CD4-positive, alpha-beta T cell treated with Interleukin-6 for 4 hours (primary cell): ENCODE data around the gene ZBTB38.

Experiments
- DNase-seq: peaks from one replicate; pipeline ENCODE4 v3.0.0-alpha.2; 2020; ENCODE audit warnings: mixed read lengths

Gene ZBTB38

DNA sequence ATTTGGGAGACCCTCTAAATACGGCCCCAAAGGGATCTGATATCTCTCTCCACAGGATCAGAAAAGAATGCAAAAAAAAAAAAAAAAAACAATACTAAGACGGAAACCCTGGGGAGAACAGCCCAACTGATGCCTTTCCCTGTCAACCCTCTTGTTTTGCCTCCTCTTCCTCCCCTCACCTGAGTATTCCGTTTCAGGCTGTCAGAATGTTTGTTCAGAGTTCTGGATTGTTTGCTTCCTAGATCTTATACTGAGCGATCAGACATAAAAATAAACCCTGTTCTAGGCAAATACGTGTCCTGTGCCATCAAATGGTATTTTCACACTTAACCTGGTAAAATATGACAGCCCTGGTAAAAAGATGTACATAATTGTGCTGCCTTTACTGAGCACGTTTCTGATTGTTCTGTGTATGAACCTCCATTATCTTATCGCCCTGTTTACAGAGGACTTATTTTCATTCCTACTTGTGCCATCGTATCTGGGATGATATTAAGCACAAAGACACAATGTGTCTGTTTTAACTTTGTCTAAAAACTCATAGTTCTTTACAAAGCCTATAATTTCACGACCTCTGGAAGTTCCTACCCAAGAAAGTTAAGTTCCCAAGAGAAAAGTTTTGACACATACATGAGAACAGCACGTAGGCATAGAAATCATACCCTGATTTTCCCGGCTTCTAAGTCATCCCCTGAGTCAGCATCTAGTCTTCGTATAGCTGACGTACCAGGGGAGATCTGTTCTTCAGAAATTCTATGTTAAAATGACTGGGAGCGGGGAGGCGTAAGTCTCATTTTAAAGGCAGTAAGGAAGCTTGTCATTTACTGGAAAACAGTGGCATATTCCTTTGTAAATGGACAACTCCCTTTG is 856 bp downstream of the ZBTB38 start:
- no peak for DNase-seq

- peak; percentile 70 for DNase-seq
Measured at GRCh38 chr3:141370065-141370533, 1.8 kb downstream of the ZBTB38 start.

DNA sequence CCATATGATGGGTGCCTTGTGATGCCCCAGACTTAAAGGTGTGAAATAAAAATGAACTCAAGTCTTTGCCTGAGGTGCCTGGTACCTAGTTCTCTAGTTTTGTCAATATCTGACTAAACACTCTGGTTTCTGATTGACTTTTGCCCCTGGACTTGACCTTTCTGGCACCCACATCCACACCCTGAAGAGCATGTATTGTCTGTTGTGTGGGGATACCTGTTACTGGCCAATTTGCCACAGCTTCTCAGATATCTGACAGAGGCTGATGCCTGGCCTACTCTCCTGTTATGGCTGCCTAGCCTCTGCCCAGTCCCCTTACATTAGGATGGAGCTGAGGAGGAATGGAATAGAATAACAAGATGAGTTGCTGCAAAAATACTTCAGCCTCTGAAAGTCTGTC is 3.6 kb downstream of the ZBTB38 start:
- DNase-seq, result no peak

GRCh38 chr3:141372656-141373055 is 4.4 kb downstream of the ZBTB38 start:
- DNase-seq, result no peak

GRCh38 chr3:141373232-141373631 is 4.9 kb downstream of the ZBTB38 start:
- no peak for DNase-seq

DNA sequence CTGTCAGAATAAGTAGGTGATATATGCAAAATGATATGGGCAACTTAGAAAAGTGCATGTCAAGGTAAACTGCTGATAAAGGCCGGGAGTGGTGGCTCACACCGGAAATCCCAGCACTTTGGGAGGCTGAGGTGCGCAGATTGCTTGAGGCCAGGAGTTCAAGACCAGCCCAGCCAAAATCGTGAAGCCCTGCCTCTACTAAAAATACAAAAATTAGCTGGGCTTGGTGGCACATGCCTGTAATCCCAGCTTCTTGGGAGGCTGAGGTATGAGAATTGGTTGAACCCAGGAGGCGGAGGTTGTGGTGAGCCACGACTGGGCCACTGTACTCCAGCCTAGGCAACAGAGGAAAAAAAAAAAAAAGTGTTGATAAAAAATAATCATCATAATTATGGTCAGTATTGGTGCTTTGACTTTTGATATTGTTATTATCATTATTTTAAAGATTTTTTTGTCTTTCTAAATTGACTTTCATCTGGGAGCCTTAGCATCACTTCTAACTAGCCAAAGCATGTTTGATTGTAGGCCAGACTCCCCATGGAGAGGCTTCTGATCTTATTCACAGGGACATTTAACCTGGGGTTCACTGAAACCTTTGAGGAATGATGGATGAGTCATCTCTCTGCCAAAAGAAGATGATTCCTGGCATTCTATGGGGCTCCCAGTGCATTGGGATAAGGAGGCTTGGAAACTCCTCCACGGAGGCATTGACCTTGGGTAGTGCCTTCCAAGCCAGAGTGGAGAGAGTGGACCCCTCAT is 5.6 kb downstream of the ZBTB38 start:
- DNase-seq, result no peak

GRCh38 chr3:141375381-141376301 is 7.3 kb downstream of the ZBTB38 start:
- DNase-seq, result peak; percentile 9

GRCh38 chr3:141377377-141377776 is 9.1 kb downstream of the ZBTB38 start:
- DNase-seq, result no peak

- DNase-seq, result no peak
Measured at GRCh38 chr3:141378556-141378955, 10.3 kb downstream of the ZBTB38 start.

GRCh38 chr3:141379250-141379966 is 11.1 kb downstream of the ZBTB38 start:
- peak; percentile 49 for DNase-seq

DNA sequence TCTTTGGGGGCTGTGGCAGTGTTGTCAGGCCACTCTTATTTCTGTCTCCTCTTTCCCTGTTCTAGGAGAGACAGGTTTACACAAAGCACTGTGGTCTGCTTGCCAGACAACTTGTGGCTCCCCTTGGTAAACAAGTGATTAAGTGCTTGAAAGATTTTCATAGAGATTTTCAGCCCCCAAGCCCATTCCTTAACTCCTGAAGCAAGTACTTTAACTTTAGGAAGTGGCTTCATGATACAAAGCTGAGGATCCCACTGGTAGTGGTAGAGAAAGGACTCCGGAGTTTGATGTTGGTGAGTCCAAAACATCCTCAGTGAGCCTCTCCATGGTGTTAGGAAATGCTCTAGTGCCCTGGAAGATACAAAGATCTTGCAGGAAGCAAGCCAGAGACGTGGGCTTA is 12.0 kb downstream of the ZBTB38 start:
- DNase-seq, result no peak

GRCh38 chr3:141380987-141381386 is 12.7 kb downstream of the ZBTB38 start:
- DNase-seq, result no peak

- no peak for DNase-seq
Measured at GRCh38 chr3:141382571-141382970, 14.3 kb downstream of the ZBTB38 start.

- no peak for DNase-seq
Measured at GRCh38 chr3:141383555-141384129, 15.3 kb downstream of the ZBTB38 start.

- no peak for DNase-seq
Measured at GRCh38 chr3:141384157-141384556, 15.9 kb downstream of the ZBTB38 start.

- no peak for DNase-seq
Measured at GRCh38 chr3:141384575-141384974, 16.3 kb downstream of the ZBTB38 start.

DNA sequence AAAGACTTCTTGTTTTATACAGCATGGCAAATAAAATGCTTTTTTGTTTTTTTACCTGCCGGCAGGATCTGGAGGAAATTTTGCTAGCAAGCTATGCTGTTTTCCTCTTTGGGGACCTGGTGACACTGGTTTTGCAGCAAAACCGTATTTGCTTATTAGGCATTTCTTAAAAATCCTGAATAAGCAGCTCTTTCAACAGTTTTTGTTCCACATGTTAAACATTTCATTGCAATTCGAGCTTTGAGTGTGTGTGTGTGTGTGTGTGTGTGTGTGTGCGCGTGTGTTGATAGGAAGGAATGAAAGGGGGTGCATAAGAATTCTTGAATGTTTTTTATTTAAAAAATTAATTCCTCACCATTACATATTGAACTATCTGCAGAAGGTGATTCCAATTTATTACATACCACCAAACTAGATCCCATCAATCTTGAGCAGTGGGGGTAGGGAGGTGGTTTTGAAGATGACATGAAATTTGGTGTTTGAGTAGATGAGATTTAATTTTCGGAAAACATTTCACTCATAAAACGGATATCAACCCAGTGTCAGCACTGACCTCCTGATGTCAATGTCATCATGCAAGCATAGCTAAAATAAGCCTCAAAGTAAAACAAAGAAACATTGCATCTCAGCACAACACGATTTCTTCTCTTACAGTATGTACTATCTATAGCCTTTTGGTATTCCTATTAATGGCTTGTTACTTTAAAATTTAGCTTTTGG is 17.3 kb downstream of the ZBTB38 start:
- DNase-seq, result no peak

- no peak for DNase-seq
Measured at GRCh38 chr3:141386126-141386488, 17.8 kb downstream of the ZBTB38 start.

DNA sequence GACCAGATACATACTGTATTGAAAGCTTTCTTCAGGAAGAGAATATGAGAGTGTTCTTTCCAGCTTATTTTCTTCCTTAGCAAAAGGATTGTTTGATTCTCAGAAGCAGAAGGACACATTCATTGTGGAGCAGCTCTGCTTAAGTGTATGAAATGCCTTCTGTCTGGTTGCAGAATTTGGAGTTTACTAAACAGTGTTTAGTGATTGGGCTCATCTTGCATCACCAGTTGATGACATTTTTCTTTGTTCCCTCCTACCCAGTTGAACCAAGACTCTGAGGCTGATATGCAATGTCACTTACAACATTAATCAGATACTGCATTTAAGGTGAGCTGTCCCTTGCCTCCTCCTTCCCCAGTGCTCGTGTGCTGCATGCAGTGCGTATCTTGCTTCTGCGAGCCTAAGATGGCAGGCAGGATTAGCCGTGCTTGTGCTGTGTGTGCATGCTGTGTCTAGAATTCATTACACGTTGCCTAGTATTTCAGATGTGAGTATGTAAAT is 18.4 kb downstream of the ZBTB38 start:
- peak; percentile 15 for DNase-seq

- DNase-seq, result no peak
Measured at GRCh38 chr3:141387516-141387915, 19.2 kb downstream of the ZBTB38 start.

DNA sequence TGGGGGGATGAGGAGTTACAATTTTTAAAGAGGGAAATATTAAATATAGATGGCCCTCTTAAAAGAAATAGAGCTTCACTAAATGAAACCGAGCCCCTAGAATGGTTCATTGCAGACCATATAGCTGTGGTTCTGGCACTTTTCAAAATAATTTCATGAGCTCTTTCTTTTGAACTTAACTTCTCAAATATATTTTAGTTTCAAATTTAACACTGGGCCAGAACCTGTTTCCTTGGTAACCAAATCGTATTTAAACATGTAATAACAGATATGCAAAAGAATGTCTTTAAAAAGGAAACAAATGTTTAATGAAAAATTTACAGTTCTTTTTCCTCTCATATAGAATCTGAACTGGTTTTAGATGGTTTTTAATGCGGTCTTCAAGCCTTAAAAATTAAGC is 20.1 kb downstream of the ZBTB38 start:
- DNase-seq, result no peak
